Activated T-helper 2 cell treated with anti-CD3 and anti-CD28 coated beads, Interferon-gamma antibody, Interleukin-2, Interleukin-4, amounts not matched to agents 10 μg/mL and 5 μg/mL and 100 μg/mL, durations not matched to agents 14 hours and 24 hours and 36 hours (primary cell): ENCODE results near the gene PAPLN. TPM values are rescaled to one million over a fixed set of nuclear protein-coding genes. Genes with fewer than 3 reads are reported as not detected.

Source experiments
- DNase-seq: peaks from one replicate; pipeline ENCODE4 v3.0.0; 2021; ENCODE audit warnings: low spot score
- H3K27ac Mint-ChIP-seq: one replicate; pipeline ENCODE4 v1.8.0; 2021; ENCODE audit warnings: mixed read lengths
- H3K27me3 Mint-ChIP-seq: one replicate; pipeline ENCODE4 v1.8.0; 2021; ENCODE audit warnings: low read depth, mixed read lengths
- H3K36me3 Mint-ChIP-seq: one replicate; pipeline ENCODE4 v1.8.0; 2021; ENCODE audit warnings: low read depth, mixed read lengths
- H3K4me1 Mint-ChIP-seq: one replicate; pipeline ENCODE4 v1.8.0; 2021; ENCODE audit warnings: low read depth, mixed read lengths
- H3K4me3 Mint-ChIP-seq: one replicate; pipeline ENCODE4 v1.8.0; 2021; ENCODE audit warnings: low read depth, mild to moderate bottlenecking, moderate library complexity, mixed read lengths
- H3K9me3 Mint-ChIP-seq: one replicate; pipeline ENCODE4 v1.8.0; 2021; ENCODE audit warnings: mixed read lengths
- intact Hi-C: fragments of 100-400 bp; cut with micrococcal nuclease; formaldehyde crosslinking; loops from one replicate; pipeline ENCODE4 v1.15.1; 2023
- total RNA-seq: library from RNA; stranded (reverse); gene quantifications from 2 replicates; pipeline ENCODE4 v1.2.3, GENCODE V29; 2022

Gene PAPLN
- total RNA-seq, 1 donor from 2014 or later: 0.75 TPM

DNA sequence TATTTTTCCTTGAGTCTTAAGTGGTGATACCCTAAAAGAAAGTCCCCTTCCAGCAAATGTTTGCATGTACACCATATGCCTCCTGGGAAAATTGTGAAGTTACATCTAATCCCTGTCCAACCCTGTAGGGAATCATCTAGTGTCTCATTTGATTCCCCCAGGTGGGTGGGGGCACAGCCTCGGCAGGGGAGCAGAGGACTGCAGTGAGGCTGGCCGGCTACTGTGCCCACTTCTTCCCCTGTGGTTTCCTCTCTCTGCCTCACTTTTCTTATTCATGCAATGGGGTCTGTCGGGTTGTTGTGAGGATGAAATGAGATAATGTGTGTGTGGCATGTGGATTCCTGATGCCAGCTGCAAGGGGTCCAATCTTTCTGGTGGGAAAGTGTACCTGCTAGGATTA is 6.0 kb downstream of the PAPLN start:
- Mint-ChIP-seq H3K4me1 (peaks cover 32% of the 10 kb centered on the region), H3K36me3 (no peaks in the 10 kb centered on the region), H3K4me3 (no peak overlapping the region), H3K9me3 (no peaks in the 10 kb centered on the region), H3K27me3 (peaks cover 67% of the 10 kb centered on the region), H3K27ac (no peak overlapping the region)
- no peak for DNase-seq
- intact Hi-C loops: loop anchor here (5.0 kb wide), 1 partner anchor 49 kb away; no protein-coding TSS in a partner anchor

DNA sequence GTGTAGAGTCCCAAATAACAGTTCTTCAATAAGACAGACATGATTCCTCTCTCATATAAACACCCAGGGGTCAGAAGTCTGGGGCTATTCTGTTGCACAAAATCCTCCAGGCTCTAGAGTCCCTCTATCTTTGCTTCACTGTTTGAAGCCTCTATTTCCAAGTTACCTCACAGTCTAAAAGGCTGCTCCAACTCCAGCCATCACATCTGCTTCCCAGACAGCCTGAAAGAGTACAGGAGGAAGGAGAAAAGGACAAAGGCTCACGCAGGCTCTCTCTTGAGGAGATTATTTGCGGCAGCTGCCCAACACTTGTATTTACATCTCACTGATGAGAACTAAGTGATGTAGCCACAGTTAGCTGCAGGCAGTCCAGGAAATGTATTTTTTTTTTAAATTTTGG is 6.4 kb downstream of the PAPLN start:
- H3K27ac Mint-ChIP-seq: no peak overlapping the region
- H3K27me3 Mint-ChIP-seq: peaks cover 63% of the 10 kb centered on the region
- no peaks in the 10 kb centered on the region for H3K9me3 Mint-ChIP-seq
- H3K4me1 Mint-ChIP-seq: peaks cover 31% of the 10 kb centered on the region
- no peak for DNase-seq
- no peaks in the 10 kb centered on the region for H3K36me3 Mint-ChIP-seq
- intact Hi-C loops: loop anchor here (5.0 kb wide), 1 partner anchor 49 kb away; no protein-coding TSS in a partner anchor
- no peak overlapping the region for H3K4me3 Mint-ChIP-seq

DNA sequence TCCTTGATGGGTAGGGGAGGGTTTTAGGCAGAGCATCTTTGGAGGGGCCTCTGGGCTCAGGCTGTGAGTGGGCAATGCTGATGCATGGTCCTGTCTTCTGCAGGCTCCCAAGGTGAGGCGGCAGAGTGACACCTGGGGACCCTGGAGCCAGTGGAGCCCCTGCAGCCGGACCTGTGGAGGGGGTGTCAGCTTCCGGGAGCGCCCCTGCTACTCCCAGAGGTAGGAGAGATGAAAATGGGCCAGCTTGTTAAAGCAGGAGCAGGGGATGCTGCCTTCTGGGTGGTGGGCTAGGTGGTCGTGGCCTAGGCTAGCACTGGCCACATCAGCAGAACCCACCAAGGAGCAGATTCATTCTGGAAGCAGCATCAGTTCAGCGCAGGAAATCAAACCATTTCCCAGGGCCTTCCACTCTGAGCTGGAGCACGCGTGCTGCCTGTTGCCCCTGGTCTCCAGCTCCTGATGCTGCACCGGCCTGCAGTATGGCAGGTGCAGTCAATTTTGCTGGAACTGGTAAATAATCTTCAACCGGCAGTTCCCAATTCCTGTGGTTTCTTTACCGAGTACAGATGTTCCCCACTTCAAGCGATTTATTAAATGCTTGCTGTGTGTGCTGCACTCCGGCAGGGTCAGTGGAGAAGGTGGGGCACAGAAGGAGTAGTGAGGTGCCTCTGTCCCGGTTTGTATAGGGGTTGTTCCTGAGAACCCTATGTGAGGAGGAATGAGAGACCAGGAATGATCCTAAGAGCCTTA is 7.4 kb downstream of the PAPLN start:
- intact Hi-C loops: loop anchor here (5.0 kb wide), 1 partner anchor 48 kb away; no protein-coding TSS in a partner anchor
- H3K27ac Mint-ChIP-seq: no peak overlapping the region
- no peak for DNase-seq
- no peak overlapping the region for H3K4me3 Mint-ChIP-seq
- no peaks in the 10 kb centered on the region for H3K36me3 Mint-ChIP-seq
- peaks cover 54% of the 10 kb centered on the region for H3K27me3 Mint-ChIP-seq
- H3K9me3 Mint-ChIP-seq: no peaks in the 10 kb centered on the region
- H3K4me1 Mint-ChIP-seq: peaks cover 35% of the 10 kb centered on the region

DNA sequence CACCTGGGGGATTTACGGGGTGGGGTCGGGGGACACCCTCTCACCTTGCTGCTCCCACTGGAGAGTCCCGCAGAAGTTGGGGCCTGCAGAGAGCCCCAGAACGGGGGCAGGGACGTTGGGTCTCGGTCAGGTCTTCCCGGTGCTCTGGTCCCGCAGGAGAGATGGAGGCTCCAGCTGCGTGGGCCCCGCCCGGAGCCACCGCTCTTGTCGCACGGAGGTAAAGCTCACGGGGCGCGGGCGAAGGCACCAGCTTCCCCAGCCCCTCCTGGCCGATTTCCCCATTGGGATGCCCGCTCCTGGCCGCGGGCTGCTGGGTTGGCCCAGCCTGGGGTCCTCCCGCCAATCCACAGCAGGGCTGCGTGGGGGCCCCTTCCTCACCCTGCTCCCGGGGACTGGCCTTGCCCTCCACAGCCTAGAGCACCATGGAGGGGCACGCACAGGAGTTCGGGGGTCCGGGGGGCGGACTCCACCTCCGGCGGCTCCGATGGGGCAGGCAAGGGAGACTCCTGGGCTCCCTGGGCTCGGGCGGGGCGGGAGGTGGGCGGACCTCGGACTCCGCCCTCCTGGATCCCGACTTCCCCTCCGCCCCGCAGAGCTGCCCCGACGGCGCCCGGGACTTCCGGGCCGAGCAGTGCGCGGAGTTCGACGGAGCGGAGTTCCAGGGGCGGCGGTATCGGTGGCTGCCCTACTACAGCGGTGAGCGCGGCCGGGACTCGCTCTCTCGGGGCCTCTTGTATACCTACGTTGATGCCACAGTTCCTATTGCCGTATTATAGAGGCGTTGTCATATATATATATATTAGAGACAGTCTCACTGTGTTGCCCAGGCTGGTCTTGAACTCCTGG is 8.4 kb downstream of the PAPLN start:
- H3K4me1 Mint-ChIP-seq: peaks cover 33% of the 10 kb centered on the region
- intact Hi-C loops: no loop called here
- H3K27me3 Mint-ChIP-seq: peaks cover 47% of the 10 kb centered on the region
- no peaks in the 10 kb centered on the region for H3K9me3 Mint-ChIP-seq
- no peaks in the 10 kb centered on the region for H3K36me3 Mint-ChIP-seq
- H3K27ac Mint-ChIP-seq: no peak overlapping the region
- H3K4me3 Mint-ChIP-seq: peak overlapping the region; percentile 60
- peak; percentile 37 for DNase-seq

DNA sequence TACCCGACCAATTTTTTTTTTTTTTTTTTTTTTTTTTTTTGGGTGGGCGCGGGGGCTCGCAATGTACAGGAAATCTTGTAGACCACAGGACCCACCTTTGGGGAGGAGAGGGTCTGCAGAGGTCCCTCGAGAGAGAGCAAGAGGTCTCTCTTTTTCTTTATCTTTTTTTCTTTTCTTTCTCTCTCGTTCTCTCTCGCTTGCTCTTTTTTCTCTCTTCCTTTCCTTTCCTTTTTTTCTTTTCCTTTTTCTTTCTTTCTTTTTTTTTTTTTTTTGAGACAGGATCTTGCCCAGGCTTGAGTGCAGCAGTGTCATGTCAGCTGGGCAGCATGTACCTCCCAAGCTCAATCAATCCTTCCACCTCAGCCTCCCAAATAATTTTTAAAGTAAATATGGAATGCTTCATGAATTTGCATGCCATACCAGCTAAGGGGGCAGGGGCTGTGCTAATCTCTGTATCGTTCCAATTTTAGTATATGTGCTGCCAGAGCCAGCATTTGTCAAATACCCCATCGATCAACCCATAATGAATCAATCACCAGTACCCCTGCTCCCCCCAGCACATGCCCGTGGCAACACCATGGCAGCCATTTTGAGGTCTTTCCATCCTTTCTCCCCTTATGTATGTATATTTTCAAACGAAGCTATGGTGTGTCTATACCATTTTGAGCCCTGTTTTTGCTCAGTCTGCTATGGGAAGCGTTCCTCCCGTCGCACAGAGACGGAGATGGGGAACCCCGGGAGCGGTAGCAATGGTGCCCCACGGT is 9.3 kb downstream of the PAPLN start:
- H3K27ac Mint-ChIP-seq: no peak overlapping the region
- H3K9me3 Mint-ChIP-seq: no peaks in the 10 kb centered on the region
- H3K36me3 Mint-ChIP-seq: no peaks in the 10 kb centered on the region
- H3K4me1 Mint-ChIP-seq: peaks cover 33% of the 10 kb centered on the region
- peaks cover 40% of the 10 kb centered on the region for H3K27me3 Mint-ChIP-seq
- intact Hi-C loops: no loop called here
- peak overlapping the region; percentile 77 for H3K4me3 Mint-ChIP-seq
- no peak for DNase-seq

DNA sequence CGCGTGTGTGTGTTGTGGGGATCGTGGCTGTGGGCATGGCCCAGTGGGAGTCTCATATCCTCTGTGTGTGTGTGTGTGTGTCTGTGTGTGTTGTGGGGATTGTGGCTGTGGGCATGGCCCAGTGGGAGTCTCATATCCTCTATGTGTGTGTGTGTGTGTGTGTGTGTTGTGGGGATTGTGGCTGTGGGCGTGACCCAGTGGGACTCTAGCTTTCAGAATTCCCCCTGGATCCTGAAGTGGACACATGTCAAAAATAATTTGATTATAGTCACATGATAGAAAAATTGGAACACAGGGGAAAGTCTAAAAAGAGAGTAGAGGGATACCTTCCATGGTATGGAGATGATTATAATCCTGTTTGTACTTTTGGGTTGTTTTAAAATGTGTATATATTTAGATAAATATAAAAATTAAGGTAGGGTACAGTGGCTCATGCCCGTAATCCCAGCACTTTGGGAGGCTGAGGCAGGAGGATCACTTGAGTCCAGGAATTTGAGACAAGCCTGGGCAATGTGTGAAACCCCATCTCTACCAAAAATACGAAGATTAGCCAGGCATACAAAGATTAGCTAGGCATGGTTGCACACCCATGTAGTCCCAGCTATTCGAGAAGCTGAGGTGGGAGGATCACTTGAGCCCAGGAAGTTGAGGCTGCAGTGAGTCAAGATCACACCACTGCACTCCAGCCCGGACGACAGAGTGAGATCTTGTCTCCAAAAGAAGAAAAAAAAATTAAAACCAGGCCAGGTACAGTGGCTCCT is 11.0 kb downstream of the PAPLN start:
- peaks cover 28% of the 10 kb centered on the region for H3K27me3 Mint-ChIP-seq
- peaks cover 28% of the 10 kb centered on the region for H3K4me1 Mint-ChIP-seq
- H3K9me3 Mint-ChIP-seq: no peaks in the 10 kb centered on the region
- H3K36me3 Mint-ChIP-seq: no peaks in the 10 kb centered on the region
- no peak for DNase-seq
- H3K4me3 Mint-ChIP-seq: no peak overlapping the region
- intact Hi-C loops: no loop called here
- H3K27ac Mint-ChIP-seq: no peak overlapping the region

DNA sequence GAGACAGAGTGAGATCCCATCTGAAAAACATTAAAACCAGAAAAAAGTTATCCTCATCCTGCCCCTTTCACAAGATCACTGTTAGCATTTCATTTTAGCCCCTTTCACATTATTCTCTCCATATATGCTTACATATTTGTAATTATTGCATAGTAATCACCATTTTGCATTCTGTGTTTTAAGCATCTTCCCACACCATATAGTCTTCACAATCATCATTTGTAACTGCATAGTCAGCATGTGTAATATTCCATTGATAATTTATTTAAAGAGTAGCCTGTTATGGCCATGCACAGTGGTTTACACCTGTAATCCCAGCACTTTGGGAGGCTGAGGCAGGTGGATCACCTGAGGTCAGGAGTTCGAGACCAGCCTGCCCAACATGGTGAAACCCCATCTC is 11.8 kb downstream of the PAPLN start:
- Mint-ChIP-seq H3K9me3 (no peaks in the 10 kb centered on the region), H3K36me3 (no peaks in the 10 kb centered on the region), H3K27ac (no peak overlapping the region), H3K4me1 (peaks cover 23% of the 10 kb centered on the region), H3K27me3 (peaks cover 21% of the 10 kb centered on the region), H3K4me3 (no peak overlapping the region)
- intact Hi-C loops: no loop called here
- no peak for DNase-seq

DNA sequence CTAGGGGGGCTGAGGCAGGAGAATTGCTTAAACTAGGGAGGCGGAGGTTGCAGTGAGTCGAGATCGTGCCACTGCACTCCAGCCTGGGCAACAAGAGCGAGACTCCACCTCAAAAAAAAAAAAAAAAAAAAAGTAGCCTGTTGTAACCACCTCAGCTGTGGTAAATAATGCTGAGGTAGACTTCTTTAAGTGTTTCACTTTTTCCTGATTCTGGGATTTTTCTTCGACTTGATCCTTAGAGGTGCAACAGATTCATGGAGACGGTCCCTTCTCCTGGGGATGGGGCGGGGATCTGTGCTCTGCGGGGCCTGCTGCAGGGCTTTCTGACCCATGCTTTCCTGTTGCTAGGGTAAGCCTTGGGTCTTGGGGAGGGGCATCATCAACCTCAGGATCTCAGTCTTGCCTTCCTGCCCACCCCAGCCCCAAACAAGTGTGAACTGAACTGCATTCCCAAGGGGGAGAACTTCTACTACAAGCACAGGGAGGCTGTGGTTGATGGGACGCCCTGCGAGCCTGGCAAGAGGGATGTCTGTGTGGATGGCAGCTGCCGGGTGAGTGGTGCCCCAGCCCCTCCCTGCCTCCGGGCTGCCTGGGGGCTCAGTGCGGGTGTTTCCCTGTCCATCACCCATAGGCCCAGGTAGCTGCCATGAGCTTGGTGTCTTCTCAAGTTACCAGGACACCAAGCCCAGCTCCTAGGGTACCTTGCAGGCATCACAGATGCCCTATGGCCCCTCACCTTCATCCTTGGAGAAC is 12.4 kb downstream of the PAPLN start:
- no peak overlapping the region for H3K4me3 Mint-ChIP-seq
- no peak overlapping the region for H3K27ac Mint-ChIP-seq
- peaks cover 23% of the 10 kb centered on the region for H3K4me1 Mint-ChIP-seq
- H3K36me3 Mint-ChIP-seq: no peaks in the 10 kb centered on the region
- intact Hi-C loops: no loop called here
- H3K27me3 Mint-ChIP-seq: peaks cover 16% of the 10 kb centered on the region
- H3K9me3 Mint-ChIP-seq: no peaks in the 10 kb centered on the region
- no peak for DNase-seq

DNA sequence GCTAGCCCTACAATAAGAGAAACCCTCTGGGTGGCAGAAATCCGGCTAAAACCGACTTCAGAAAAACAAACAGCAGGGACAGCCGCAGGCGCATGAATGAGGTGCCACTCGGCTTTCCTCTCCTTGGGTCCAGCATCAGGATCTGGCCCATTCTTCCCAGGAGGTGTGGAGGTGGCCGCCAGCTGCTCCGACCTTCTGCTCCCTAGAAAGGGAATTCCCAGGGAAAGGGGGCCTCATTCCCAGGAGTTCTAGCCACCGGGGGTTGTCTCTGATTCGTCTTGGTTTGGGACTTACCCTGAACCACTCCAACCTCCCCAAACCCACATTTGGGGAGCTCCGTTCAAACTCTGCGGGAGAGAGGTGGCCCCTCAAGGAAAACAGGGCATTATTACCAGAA is 13.0 kb downstream of the PAPLN start:
- H3K4me1 Mint-ChIP-seq: peaks cover 23% of the 10 kb centered on the region
- intact Hi-C loops: no loop called here
- no peak overlapping the region for H3K4me3 Mint-ChIP-seq
- H3K27ac Mint-ChIP-seq: no peak overlapping the region
- peaks cover 11% of the 10 kb centered on the region for H3K27me3 Mint-ChIP-seq
- no peak for DNase-seq
- H3K36me3 Mint-ChIP-seq: no peaks in the 10 kb centered on the region
- no peaks in the 10 kb centered on the region for H3K9me3 Mint-ChIP-seq

DNA sequence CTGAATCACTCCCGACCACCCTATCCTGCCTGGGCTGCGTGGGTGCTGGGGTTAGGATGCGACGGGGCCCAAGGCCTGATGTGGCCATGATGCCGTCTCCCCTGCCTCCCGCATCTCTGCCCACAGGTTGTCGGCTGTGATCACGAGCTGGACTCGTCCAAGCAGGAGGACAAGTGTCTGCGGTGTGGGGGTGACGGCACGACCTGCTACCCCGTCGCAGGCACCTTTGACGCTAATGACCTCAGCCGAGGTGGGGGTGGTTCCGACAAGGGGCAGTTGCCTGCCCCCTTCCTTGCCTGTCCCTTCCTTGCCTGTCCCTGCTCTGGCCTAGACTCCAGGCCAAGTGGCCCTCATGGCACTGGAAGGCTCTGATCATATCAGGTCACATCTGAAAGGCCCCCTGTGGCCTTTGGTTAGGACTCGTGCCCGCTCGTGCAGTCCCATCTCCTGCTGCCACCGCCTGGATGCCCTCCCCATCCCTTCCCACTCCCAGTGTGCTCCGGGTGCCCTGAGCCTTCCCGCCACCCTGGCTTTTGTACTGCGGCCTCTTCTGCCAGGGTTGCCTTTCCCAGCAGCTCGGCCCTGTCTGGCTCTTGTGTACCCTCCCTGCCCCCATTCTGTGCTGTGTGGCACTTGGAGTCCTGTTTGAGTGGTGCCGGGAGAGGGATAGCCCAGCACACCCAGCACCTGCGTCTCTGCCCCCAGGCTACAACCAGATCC is 13.6 kb downstream of the PAPLN start:
- no peaks in the 10 kb centered on the region for H3K9me3 Mint-ChIP-seq
- peaks cover 23% of the 10 kb centered on the region for H3K4me1 Mint-ChIP-seq
- H3K36me3 Mint-ChIP-seq: no peaks in the 10 kb centered on the region
- peaks cover 11% of the 10 kb centered on the region for H3K27me3 Mint-ChIP-seq
- no peak overlapping the region for H3K27ac Mint-ChIP-seq
- no peak overlapping the region for H3K4me3 Mint-ChIP-seq
- intact Hi-C loops: no loop called here
- DNase-seq: no peak

DNA sequence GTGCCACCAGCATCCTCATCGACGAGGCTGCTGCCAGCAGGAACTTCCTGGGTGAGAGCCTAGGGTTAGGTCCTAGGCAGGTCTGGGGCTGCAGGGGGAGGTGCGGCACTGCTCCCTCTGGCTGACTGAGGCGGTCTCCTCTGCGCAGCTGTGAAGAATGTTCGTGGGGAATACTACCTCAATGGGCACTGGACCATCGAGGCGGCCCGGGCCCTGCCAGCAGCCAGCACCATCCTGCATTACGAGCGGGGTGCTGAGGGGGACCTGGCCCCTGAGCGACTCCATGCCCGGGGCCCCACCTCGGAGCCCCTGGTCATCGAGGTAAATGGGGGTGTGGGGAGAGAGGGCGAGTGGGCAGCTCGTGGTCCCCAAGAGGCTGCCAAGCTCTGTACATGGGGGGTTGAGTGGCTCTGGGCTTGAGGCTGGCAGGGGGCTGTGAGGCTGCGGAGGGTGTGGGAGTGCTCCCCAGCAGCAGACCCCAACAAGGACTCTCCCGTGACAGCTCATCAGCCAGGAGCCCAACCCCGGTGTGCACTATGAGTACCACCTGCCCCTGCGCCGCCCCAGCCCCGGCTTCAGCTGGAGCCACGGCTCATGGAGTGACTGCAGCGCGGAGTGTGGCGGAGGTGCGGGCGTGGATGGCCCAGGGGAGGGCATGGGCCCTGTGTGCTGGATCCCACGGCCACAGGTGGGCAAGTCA is 14.4 kb downstream of the PAPLN start:
- Mint-ChIP-seq H3K36me3 (no peaks in the 10 kb centered on the region), H3K27me3 (peaks cover 8% of the 10 kb centered on the region), H3K9me3 (no peaks in the 10 kb centered on the region), H3K27ac (no peak overlapping the region), H3K4me1 (peaks cover 21% of the 10 kb centered on the region), H3K4me3 (no peak overlapping the region)
- intact Hi-C loops: no loop called here
- no peak for DNase-seq
